Naive thymus-derived CD8-positive, alpha-beta T cell (primary cell): Measurements from ENCODE around the gene JUNB. TPM values are rescaled to one million over a fixed set of nuclear protein-coding genes. Genes with fewer than 3 reads are reported as not detected.

Experiments used
- ATAC-seq, 2 donors: fragments of 150-1000 bp; cut with Tn5 transposase in 1 of 2; sonication (Bioruptor Pico), chemical (Tn5 transposase) in 1 of 2; 1 replicate in 1 of 2; 2 replicates in 1 of 2; pipeline ENCODE4 v1.10.0; 2021; ENCODE audit warnings: mild to moderate bottlenecking in 2 of 2, moderate library complexity in 2 of 2
- POLR2A ChIA-PET: fragments of 350-600 bp; sonication (Branson Sonifier 250); formaldehyde crosslinking; loops from one replicate; lab custom pipeline; 2021; ENCODE audit warnings: antibody characterized with exemption; lab: Charles Lee
- DNase-seq, 10 donors: peaks; one replicate each; pipeline versions ENCODE4 v3.0.0 to v3.0.0-alpha.2; 2020 to 2022
- H3K27ac Mint-ChIP-seq, 10 donors: one replicate each; pipeline ENCODE4 v1.8.0; 2020 to 2022; ENCODE audit warnings: mild to moderate bottlenecking in 10 of 10, mixed read lengths in 10 of 10, moderate library complexity in 4 of 10, inconsistent platforms in 1 of 10
- H3K27me3 Mint-ChIP-seq, 5 donors: one replicate each; pipeline ENCODE4 v1.8.0; 2021 to 2022; ENCODE audit warnings: mixed read lengths in 5 of 5
- H3K36me3 Mint-ChIP-seq, 3 donors: one replicate each; pipeline ENCODE4 v1.8.0; 2020 to 2022; ENCODE audit warnings: mixed read lengths in 3 of 3, mild to moderate bottlenecking in 2 of 3, inconsistent platforms in 1 of 3
- H3K4me1 Mint-ChIP-seq, 4 donors: one replicate each; pipeline ENCODE4 v1.8.0; 2021 to 2022; ENCODE audit warnings: mixed read lengths in 4 of 4
- H3K4me3 Mint-ChIP-seq, 10 donors: one replicate each; pipeline ENCODE4 v1.8.0; 2020 to 2022; ENCODE audit warnings: mild to moderate bottlenecking in 10 of 10, mixed read lengths in 10 of 10, moderate library complexity in 6 of 10, inconsistent platforms in 1 of 10
- H3K9me3 Mint-ChIP-seq, 9 donors: one replicate each; pipeline ENCODE4 v1.8.0; 2020 to 2022; ENCODE audit warnings: mixed read lengths in 9 of 9, mild to moderate bottlenecking in 3 of 9, inconsistent platforms in 1 of 9, moderate library complexity in 1 of 9
- polyA plus RNA-seq, 3 donors: library from polyadenylated mRNA; unstranded; fragments of 300-500 nt; fragmentation: Illumina TruSeq; gene quantifications; one replicate each; pipeline ENCODE4 v1.2.3, GENCODE V29; 2021
- total RNA-seq, 8 experiments: library from RNA in 2 of 8; stranded (reverse) in 2 of 8; gene quantifications; one replicate each; pipeline ENCODE4 v1.2.3 and lab custom pipeline; 2021 to 2026

The JUNB gene
- total and polyA plus RNA-seq, 5 experiments from 2014 or later = 99.1 to 1,468 (median 845) TPM

DNA sequence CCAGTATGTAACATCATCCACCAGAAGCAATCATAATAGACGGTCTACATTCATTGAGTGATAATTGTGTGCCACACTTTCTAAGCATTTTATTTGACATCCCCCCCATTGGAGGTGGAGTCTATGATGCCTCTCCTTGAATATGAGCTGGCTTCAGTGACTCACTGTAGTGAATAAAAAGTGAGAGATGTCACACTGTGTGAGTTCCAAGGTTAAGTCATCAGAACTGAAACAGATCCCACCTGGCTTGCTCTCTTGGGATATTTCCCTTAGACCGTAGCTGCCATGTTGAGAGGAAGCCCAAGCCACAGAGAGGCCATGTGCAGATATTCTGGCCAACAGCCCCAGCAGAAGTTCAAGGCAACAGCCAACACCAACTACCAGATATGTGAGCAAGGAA lies 30.5 kb downstream of the JUNB start:
- H3K9me3 Mint-ChIP-seq = peaks cover 0 to 4% (median 0%) of the 10 kb centered on the region in 9 donors
- peaks cover 5 to 12% (median 10%) of the 10 kb centered on the region in 4 donors for H3K4me1 Mint-ChIP-seq
- ATAC-seq (no peak), DNase-seq (no peak)
- H3K27me3 Mint-ChIP-seq = peaks cover 12 to 28% (median 21%) of the 10 kb centered on the region in 5 donors
- no peak overlapping the region for H3K27ac Mint-ChIP-seq
- H3K4me3 Mint-ChIP-seq = no peak overlapping the region
- POLR2A ChIA-PET = no interaction called here
- H3K36me3 Mint-ChIP-seq = peaks cover 2 to 4% (median 3%) of the 10 kb centered on the region in 3 donors

DNA sequence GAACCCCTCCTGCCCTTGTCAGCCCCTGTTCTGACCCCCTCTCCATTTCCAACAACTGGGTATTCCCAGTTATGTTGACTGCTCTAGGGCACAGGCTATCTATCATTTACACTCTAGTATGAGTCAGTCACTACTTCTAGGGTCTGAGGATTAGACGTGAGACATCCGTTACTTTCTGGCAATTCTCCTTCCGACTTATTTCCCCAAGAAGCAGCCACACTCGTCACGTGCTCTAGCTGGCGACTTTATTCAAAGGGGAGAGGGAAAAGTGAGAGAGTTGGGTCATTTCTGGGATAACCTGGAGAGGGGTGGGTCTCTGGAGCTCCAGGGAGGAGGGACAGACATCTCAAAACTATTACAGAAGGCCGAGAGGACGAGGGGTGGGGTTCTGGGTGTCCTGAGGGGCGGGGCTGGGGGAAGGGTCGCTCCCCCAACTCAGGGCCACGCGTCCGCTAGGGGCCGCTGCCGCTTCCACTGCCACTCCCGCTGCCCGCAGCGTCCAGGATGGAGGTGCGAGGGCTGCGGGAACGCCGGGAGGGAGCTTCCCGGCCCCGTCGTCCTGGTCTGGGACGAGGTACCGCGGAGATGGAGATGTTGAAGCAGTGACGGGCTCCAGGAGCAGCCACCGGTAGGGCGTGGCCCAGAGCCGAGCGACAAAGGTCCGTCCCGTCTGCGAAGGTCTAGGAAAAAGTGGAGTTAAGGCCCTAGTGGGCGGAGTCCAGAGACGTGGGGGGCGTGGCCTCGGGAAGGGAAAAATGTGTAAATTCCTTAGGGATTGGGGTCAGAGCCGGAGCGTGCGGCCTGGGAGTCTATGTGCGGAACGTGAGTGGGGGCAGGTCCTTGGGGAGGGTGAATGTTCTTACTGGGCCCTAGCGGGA lies 34.2 kb downstream of the JUNB start:
- H3K4me1 Mint-ChIP-seq = peaks cover 5 to 12% (median 11%) of the 10 kb centered on the region in 4 donors
- no peak for DNase-seq
- peak overlapping the region in 6 of 10 donors; percentile 0 to 44 (median 22) for H3K4me3 Mint-ChIP-seq
- H3K9me3 Mint-ChIP-seq = peaks cover 0 to 4% (median 0%) of the 10 kb centered on the region in 9 donors
- H3K27me3 Mint-ChIP-seq = peaks cover 25 to 63% (median 43%) of the 10 kb centered on the region in 5 donors
- peaks cover 2 to 4% (median 3%) of the 10 kb centered on the region in 3 donors for H3K36me3 Mint-ChIP-seq
- peak overlapping the region in 1 of 10 donors; percentile 49 for H3K27ac Mint-ChIP-seq
- POLR2A ChIA-PET = interaction anchor here (0.7 kb wide), 1 partner anchor 65 kb away, joined by 4 read pairs; the partner anchor contains the start of gene GCDH
- peak in 1 of 2 donors; percentile 39 for ATAC-seq

GRCh38 chr19:12828494-12828893 lies 37.2 kb downstream of the JUNB start:
- H3K36me3 Mint-ChIP-seq = peaks cover 2 to 15% (median 6%) of the 10 kb centered on the region in 3 donors
- no peak overlapping the region for H3K27ac Mint-ChIP-seq
- POLR2A ChIA-PET = no interaction called here
- no peak overlapping the region for H3K4me3 Mint-ChIP-seq
- peaks cover 17 to 31% (median 27%) of the 10 kb centered on the region in 4 donors for H3K4me1 Mint-ChIP-seq
- ATAC-seq = peak; percentile 19 to 44
- DNase-seq = no peak
- H3K9me3 Mint-ChIP-seq = peaks cover 0 to 6% (median 2%) of the 10 kb centered on the region in 9 donors
- H3K27me3 Mint-ChIP-seq = peaks cover 46 to 90% (median 64%) of the 10 kb centered on the region in 5 donors

- DNase-seq = no peak
- Mint-ChIP-seq H3K4me1 (peaks cover 18 to 39% (median 25%) of the 10 kb centered on the region in 4 donors), H3K36me3 (peaks cover 2 to 15% (median 3%) of the 10 kb centered on the region in 3 donors), H3K27ac (peak overlapping the region in 1 of 10 donors; percentile 98), H3K27me3 (peaks cover 53 to 91% (median 75%) of the 10 kb centered on the region in 5 donors), H3K9me3 (peaks cover 0 to 8% (median 2%) of the 10 kb centered on the region in 9 donors), H3K4me3 (peak overlapping the region in 9 of 10 donors; percentile 30 to 68 (median 57))
- ATAC-seq = no peak
- POLR2A ChIA-PET = no interaction called here
Measured at GRCh38 chr19:12833418-12833737, 42.1 kb downstream of the JUNB start.

- H3K27me3 Mint-ChIP-seq = peaks cover 53 to 91% (median 69%) of the 10 kb centered on the region in 5 donors
- peak overlapping the region; percentile 19 to 79 (median 60) for H3K4me3 Mint-ChIP-seq
- peak overlapping the region in 1 of 10 donors; percentile 73 for H3K27ac Mint-ChIP-seq
- H3K9me3 Mint-ChIP-seq = peaks cover 0 to 8% (median 2%) of the 10 kb centered on the region in 9 donors
- peak in 2 of 10 donors; percentile 23 to 66 for DNase-seq
- H3K4me1 Mint-ChIP-seq = peaks cover 18 to 40% (median 30%) of the 10 kb centered on the region in 4 donors
- POLR2A ChIA-PET = interaction anchor here (0.6 kb wide), 1 partner anchor 13 kb away, joined by 4 read pairs; no protein-coding TSS in a partner anchor
- ATAC-seq = peak in 1 of 2 donors; percentile 23
- peaks cover 2 to 15% (median 3%) of the 10 kb centered on the region in 3 donors for H3K36me3 Mint-ChIP-seq
Measured at GRCh38 chr19:12833738-12834565, 42.7 kb downstream of the JUNB start.

GRCh38 chr19:12834566-12834943 lies 43.3 kb downstream of the JUNB start, which contains the start of gene RTBDN:
Gene RTBDN, minus strand, starts transcription at chr19:12834579. Its CDS starts 4,600 bp downstream, at chr19:12829979.
- peak within 1 kb of the TSS; percentile 19 to 79 (median 64) for H3K4me3 Mint-ChIP-seq
- DNase-seq = no peak
- peak within 1 kb of the TSS in 2 of 10 donors; percentile 45 to 73 for H3K27ac Mint-ChIP-seq
- H3K27me3 Mint-ChIP-seq = peaks cover 57 to 91% (median 70%) of the 10 kb centered on the region in 5 donors
- peaks cover 22 to 46% (median 36%) of the 10 kb centered on the region in 4 donors for H3K4me1 Mint-ChIP-seq
- ATAC-seq = no peak
- peaks cover 0 to 8% (median 2%) of the 10 kb centered on the region in 9 donors for H3K9me3 Mint-ChIP-seq
- peaks cover 2 to 15% (median 3%) of the 10 kb centered on the region in 3 donors for H3K36me3 Mint-ChIP-seq
- POLR2A ChIA-PET = interaction anchor here (0.6 kb wide), 1 partner anchor 13 kb away, joined by 4 read pairs; no protein-coding TSS in a partner anchor

- ATAC-seq (peak in 1 of 2 donors; percentile 40), DNase-seq (peak in 5 of 10 donors; percentile 27 to 67 (median 44))
- Mint-ChIP-seq H3K27ac (peak overlapping the region in 1 of 10 donors; percentile 45), H3K4me3 (peak overlapping the region in 8 of 10 donors; percentile 20 to 79 (median 60)), H3K9me3 (peaks cover 0 to 8% (median 2%) of the 10 kb centered on the region in 9 donors), H3K4me1 (peaks cover 23 to 51% (median 39%) of the 10 kb centered on the region in 4 donors), H3K36me3 (peaks cover 2 to 15% (median 3%) of the 10 kb centered on the region in 3 donors), H3K27me3 (peaks cover 60 to 91% (median 69%) of the 10 kb centered on the region in 5 donors)
- POLR2A ChIA-PET = interaction anchor here (0.6 kb wide), 1 partner anchor 99 kb away, joined by 3 read pairs; no protein-coding TSS in a partner anchor
Measured at GRCh38 chr19:12834976-12835757, 43.9 kb downstream of the JUNB start.

DNA sequence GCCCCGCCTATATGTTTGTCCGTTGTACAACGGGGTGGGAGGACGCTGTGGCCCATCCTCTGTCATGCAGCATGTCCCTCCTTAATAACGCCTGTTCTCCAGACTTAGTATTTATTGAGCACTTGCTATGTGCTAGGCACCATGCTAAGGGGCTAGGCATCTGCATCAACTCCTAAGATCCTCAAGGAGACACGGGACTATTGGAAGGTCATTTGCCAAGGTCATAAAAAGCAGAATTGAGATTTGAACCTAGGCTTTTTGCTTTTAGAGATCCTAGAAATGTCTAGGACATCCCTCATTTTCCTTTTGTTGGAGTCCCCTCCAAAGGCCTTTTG lies 45.2 kb downstream of the JUNB start:
- H3K36me3 Mint-ChIP-seq = peaks cover 0 to 13% (median 3%) of the 10 kb centered on the region in 3 donors
- peaks cover 29 to 64% (median 49%) of the 10 kb centered on the region in 4 donors for H3K4me1 Mint-ChIP-seq
- POLR2A ChIA-PET = no interaction called here
- peaks cover 58 to 91% (median 68%) of the 10 kb centered on the region in 5 donors for H3K27me3 Mint-ChIP-seq
- H3K4me3 Mint-ChIP-seq = peak overlapping the region in 1 of 10 donors; percentile 26
- ATAC-seq (no peak), DNase-seq (no peak)
- H3K9me3 Mint-ChIP-seq = peaks cover 0 to 6% (median 2%) of the 10 kb centered on the region in 9 donors
- no peak overlapping the region for H3K27ac Mint-ChIP-seq

- Mint-ChIP-seq H3K36me3 (peaks cover 0 to 15% (median 3%) of the 10 kb centered on the region in 3 donors), H3K27me3 (peaks cover 56 to 91% (median 68%) of the 10 kb centered on the region in 5 donors), H3K4me3 (peak overlapping the region in 6 of 10 donors; percentile 11 to 46 (median 22)), H3K27ac (no peak overlapping the region), H3K9me3 (peaks cover 0 to 4% (median 0%) of the 10 kb centered on the region in 9 donors), H3K4me1 (peaks cover 30 to 62% (median 47%) of the 10 kb centered on the region in 4 donors)
- ATAC-seq (no peak), DNase-seq (no peak)
- POLR2A ChIA-PET = interaction anchor here (0.7 kb wide), 1 partner anchor 266 kb away, joined by 3 read pairs; no protein-coding TSS in a partner anchor
Measured at GRCh38 chr19:12837225-12837624, 45.9 kb downstream of the JUNB start.

DNA sequence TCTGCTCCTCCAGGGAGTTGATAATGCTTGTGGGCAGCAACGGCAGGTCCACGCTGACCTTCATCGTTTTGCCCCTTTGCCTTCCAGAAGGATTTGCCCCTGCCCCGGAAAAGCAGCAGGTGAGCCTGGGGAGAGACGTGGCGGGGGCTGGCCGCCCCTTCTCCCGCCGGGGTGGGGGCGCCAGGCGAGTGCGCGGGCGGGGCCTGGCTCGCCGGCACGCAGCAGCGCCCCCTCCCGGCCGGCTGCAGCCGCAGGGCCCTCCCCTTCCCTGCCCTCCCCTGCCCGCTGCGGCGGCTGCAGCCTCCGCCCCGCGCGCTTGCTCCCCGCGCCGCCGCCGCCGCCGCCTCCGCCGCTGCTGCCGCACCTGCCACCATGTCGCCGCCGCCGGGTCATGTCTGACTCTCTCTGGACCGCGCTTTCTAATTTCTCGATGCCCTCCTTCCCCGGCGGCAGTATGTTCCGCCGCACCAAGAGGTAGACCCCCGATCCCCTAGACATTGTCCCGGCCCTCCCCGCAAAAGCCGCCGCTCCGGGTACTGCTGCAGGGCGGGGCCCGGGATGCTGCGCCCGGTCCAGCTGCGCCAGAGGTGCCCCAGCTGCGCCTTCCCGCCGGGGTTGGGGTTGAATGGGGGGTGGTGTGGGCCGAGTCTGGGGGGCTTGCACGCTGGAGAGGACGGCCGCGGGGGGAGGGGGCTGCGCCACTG lies 47.0 kb downstream of the JUNB start, which contains the start of gene MAST1:
TSS of gene MAST1 (plus strand) at position 334 of the 704 bp plus-strand sequence. CDS start at position 392, 58 bp downstream.
- peak within 1 kb of the TSS in 3 of 10 donors; percentile 34 to 75 (median 37) for H3K27ac Mint-ChIP-seq
- ATAC-seq (peak; percentile 67 to 72), DNase-seq (peak; percentile 20 to 68 (median 49))
- peaks cover 56 to 90% (median 65%) of the 10 kb centered on the region in 5 donors for H3K27me3 Mint-ChIP-seq
- POLR2A ChIA-PET = no interaction called here
- H3K9me3 Mint-ChIP-seq = peaks cover 0 to 4% (median 0%) of the 10 kb centered on the region in 9 donors
- peaks cover 24 to 52% (median 40%) of the 10 kb centered on the region in 4 donors for H3K4me1 Mint-ChIP-seq
- peak within 1 kb of the TSS; percentile 4 to 82 (median 74) for H3K4me3 Mint-ChIP-seq
- peaks cover 0 to 11% (median 0%) of the 10 kb centered on the region in 3 donors for H3K36me3 Mint-ChIP-seq
